MM.1S (cell line): ENCODE data around the gene KCND2.

Source experiments
- DNase-seq: peaks from one replicate; pipeline ENCODE4 v3.0.0-alpha.2; 2015
- H2AFZ ChIP-seq: fragments of 300-600 bp; sonication (generic); 2 replicates; pipeline ENCODE4 v1.6.0; 2016; ENCODE audit warnings: antibody characterized with exemption, low read length
- H3F3A ChIP-seq: fragments of 300-600 bp; sonication (generic); 2 replicates; pipeline ENCODE4 v1.6.1; 2016; ENCODE audit warnings: mild to moderate bottlenecking, antibody characterized with exemption, low read length, moderate library complexity, mixed read lengths; ENCODE audit not compliant: insufficient read depth
- H3K27ac ChIP-seq: fragments of 300-600 bp; sonication (generic); 2 replicates; pipeline ENCODE4 v1.5.1; 2016; ENCODE audit warnings: mild to moderate bottlenecking, low read length
- H3K27me3 ChIP-seq: fragments of 300-600 bp; sonication (generic); replicated peaks from 2 replicates; pipeline ENCODE4 v1.6.0; 2016; ENCODE audit warnings: low read length; ENCODE audit not compliant: insufficient read depth
- H3K36me3 ChIP-seq: fragments of 300-600 bp; sonication (generic); replicated peaks from 2 replicates; pipeline ENCODE4 v1.6.1; 2016; ENCODE audit warnings: mild to moderate bottlenecking, low read length, mixed read lengths; ENCODE audit not compliant: insufficient read depth
- H3K4me1 ChIP-seq: fragments of 300-600 bp; sonication (generic); 2 replicates; pipeline ENCODE4 v1.6.1; 2016; ENCODE audit warnings: low read length, mixed read lengths
- H3K4me2 ChIP-seq: fragments of 300-600 bp; sonication (generic); 2 replicates; pipeline ENCODE4 v1.6.0; 2016; ENCODE audit warnings: low read depth, low read length
- H3K4me3 ChIP-seq: fragments of 300-600 bp; sonication (generic); 2 replicates; pipeline ENCODE4 v1.5.1; 2016; ENCODE audit warnings: low read length, mixed read lengths
- H3K79me2 ChIP-seq: fragments of 300-600 bp; sonication (generic); 2 replicates; pipeline ENCODE4 v1.6.1; 2016; ENCODE audit warnings: mixed run types, low read length, mixed read lengths
- H3K9ac ChIP-seq: fragments of 300-600 bp; sonication (generic); 2 replicates; pipeline ENCODE4 v1.6.1; 2016; ENCODE audit warnings: low read length, mixed read lengths
- H3K9me2 ChIP-seq: fragments of 300-600 bp; sonication (generic); replicated peaks from 2 replicates; pipeline ENCODE4 v1.6.1; 2016; ENCODE audit warnings: mild to moderate bottlenecking, low read length, mixed read lengths; ENCODE audit not compliant: insufficient read depth
- H3K9me3 ChIP-seq: fragments of 300-600 bp; sonication (generic); replicated peaks from 2 replicates; pipeline ENCODE4 v1.6.1; 2016; ENCODE audit warnings: mild to moderate bottlenecking, low read length, mixed read lengths; ENCODE audit not compliant: insufficient read depth
- H4K20me1 ChIP-seq: fragments of 300-600 bp; sonication (generic); 2 replicates; pipeline ENCODE4 v1.6.1; 2016; ENCODE audit warnings: mild to moderate bottlenecking, low read length, moderate library complexity, mixed read lengths; ENCODE audit not compliant: insufficient read depth
- CTCF ChIP-seq: fragments of 300-600 bp; sonication (generic); IDR thresholded peaks from 2 replicates; pipeline ENCODE4 v1.5.1; 2016; ENCODE audit warnings: antibody characterized with exemption, low read length, mixed read lengths
- EZH2 ChIP-seq: fragments of 300-600 bp; sonication (generic); optimal IDR thresholded peaks from 2 replicates; pipeline ENCODE3; 2017; ENCODE audit warnings: low read depth, mild to moderate bottlenecking, antibody characterized with exemption, low read length, mixed read lengths
- EZH2phosphoT487 ChIP-seq: fragments of 300-600 bp; sonication (generic); IDR thresholded peaks from 2 replicates; pipeline ENCODE4 v1.6.1; 2018; ENCODE audit warnings: antibody characterized with exemption, low read length

KCND2 gene

GRCh38 chr7:120740348-120740747 is 467.4 kb downstream of the KCND2 start:
- Histone ChIP-seq H3K9me3 (no peaks in the 10 kb centered on the region), H3K36me3 (no peaks in the 10 kb centered on the region), H3K27ac (no peak overlapping the region), H3K4me2 (no peak overlapping the region), H4K20me1 (no peaks in the 10 kb centered on the region), H2AFZ (no peak overlapping the region), H3K4me3 (no peak overlapping the region), H3K79me2 (no peaks in the 10 kb centered on the region), H3K9ac (no peak overlapping the region), H3F3A (no peaks in the 10 kb centered on the region), H3K4me1 (no peaks in the 10 kb centered on the region), H3K27me3 (no peaks in the 10 kb centered on the region), H3K9me2 (no peaks in the 10 kb centered on the region)
- TF ChIP-seq EZH2 (no peak), CTCF (no peak), EZH2phosphoT487 (no peak)
- no peak for DNase-seq

GRCh38 chr7:120741371-120742042 is 468.5 kb downstream of the KCND2 start:
- Histone ChIP-seq H3F3A (no peaks in the 10 kb centered on the region), H3K9me2 (no peaks in the 10 kb centered on the region), H3K9ac (no peak overlapping the region), H3K9me3 (no peaks in the 10 kb centered on the region), H3K4me3 (no peak overlapping the region), H2AFZ (no peak overlapping the region), H3K79me2 (no peaks in the 10 kb centered on the region), H3K27me3 (no peaks in the 10 kb centered on the region), H3K4me2 (no peak overlapping the region), H3K27ac (no peak overlapping the region), H3K36me3 (no peaks in the 10 kb centered on the region), H4K20me1 (no peaks in the 10 kb centered on the region), H3K4me1 (no peaks in the 10 kb centered on the region)
- TF ChIP-seq EZH2phosphoT487 (no peak), EZH2 (no peak), CTCF (no peak)
- no peak for DNase-seq

- Histone ChIP-seq H3K4me1 (no peaks in the 10 kb centered on the region), H3K4me3 (no peak overlapping the region), H3K9me2 (no peaks in the 10 kb centered on the region), H3F3A (no peaks in the 10 kb centered on the region), H3K9me3 (no peaks in the 10 kb centered on the region), H3K27ac (no peak overlapping the region), H2AFZ (no peak overlapping the region), H3K27me3 (no peaks in the 10 kb centered on the region), H3K4me2 (no peak overlapping the region), H3K36me3 (no peaks in the 10 kb centered on the region), H3K79me2 (no peaks in the 10 kb centered on the region), H4K20me1 (no peaks in the 10 kb centered on the region), H3K9ac (no peak overlapping the region)
- DNase-seq, result no peak
- no peak for TF ChIP-seq EZH2phosphoT487
- no peak for TF ChIP-seq EZH2
- TF ChIP-seq CTCF, result no peak
Observed at GRCh38 chr7:120742372-120742771, 469.4 kb downstream of the KCND2 start.
